ENCODE data around the gene BIN1.

DNA sequence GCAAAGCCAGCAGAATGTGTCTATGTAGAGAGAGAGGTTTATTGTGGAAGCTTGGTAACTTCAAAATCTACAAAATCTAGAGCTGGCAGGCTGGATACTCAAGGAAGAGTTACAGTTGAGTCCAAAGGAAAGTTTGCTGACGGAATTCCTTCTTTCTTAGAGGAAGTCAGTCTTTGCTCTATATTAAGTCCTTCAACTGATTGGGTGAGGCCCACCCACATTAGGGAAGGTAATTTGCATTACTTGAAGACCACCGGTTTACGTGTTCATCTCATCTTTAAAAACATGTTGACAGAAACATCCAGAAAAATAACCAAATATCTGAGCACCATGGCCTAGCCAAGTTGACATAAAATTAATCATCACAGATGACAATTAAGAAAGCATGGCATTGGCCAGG is 106.8 kb downstream of the BIN1 start:
- TF ChIP-seq, protein P1, sequence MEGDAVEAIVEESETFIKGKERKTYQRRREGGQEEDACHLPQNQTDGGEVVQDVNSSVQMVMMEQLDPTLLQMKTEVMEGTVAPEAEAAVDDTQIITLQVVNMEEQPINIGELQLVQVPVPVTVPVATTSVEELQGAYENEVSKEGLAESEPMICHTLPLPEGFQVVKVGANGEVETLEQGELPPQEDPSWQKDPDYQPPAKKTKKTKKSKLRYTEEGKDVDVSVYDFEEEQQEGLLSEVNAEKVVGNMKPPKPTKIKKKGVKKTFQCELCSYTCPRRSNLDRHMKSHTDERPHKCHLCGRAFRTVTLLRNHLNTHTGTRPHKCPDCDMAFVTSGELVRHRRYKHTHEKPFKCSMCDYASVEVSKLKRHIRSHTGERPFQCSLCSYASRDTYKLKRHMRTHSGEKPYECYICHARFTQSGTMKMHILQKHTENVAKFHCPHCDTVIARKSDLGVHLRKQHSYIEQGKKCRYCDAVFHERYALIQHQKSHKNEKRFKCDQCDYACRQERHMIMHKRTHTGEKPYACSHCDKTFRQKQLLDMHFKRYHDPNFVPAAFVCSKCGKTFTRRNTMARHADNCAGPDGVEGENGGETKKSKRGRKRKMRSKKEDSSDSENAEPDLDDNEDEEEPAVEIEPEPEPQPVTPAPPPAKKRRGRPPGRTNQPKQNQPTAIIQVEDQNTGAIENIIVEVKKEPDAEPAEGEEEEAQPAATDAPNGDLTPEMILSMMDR (IDR thresholded peaks at IDR 0.05): no peak
- no peak for TF ChIP-seq POLR2A (IDR thresholded peaks at IDR 0.05)
